AG08396 (cell line): ENCODE results near the gene YPEL3.
"Not testable (repeated sequence)": the region's sequence is repeated elsewhere in the genome, so short reads cannot be mapped to it uniquely, and the experiment has no call there.

ENCODE experiments used
- DNase-seq: peaks from one replicate; pipeline ENCODE4 v3.0.0; 2012; ENCODE audit warnings: low spot score, mixed read lengths

The YPEL3 gene

GRCh38 chr16:30096105-30096861, at the start of gene YPEL3:
Gene YPEL3 (minus strand): TSS chr16:30096213. CDS start chr16:30095482, 731 bp downstream.
- peak; percentile 99 for DNase-seq

GRCh38 chr16:30145657-30146056, 49.6 kb upstream of the YPEL3 start:
- DNase-seq: no peak

- DNase-seq: no peak
These were observed 48.9 kb upstream of the YPEL3 start for GRCh38 chr16:30144917-30145316.

- DNase-seq: no peak
These were observed 48.0 kb upstream of the YPEL3 start for GRCh38 chr16:30144017-30144416.

GRCh38 chr16:30143347-30143702, 47.3 kb upstream of the YPEL3 start:
- DNase-seq: no peak

- DNase-seq: no peak
These were observed 46.8 kb upstream of the YPEL3 start for GRCh38 chr16:30142672-30143346.

- DNase-seq: no peak
These were observed 45.7 kb upstream of the YPEL3 start for GRCh38 chr16:30141750-30142149.

- no peak for DNase-seq
These were observed 43.8 kb upstream of the YPEL3 start for GRCh38 chr16:30139583-30140481.

GRCh38 chr16:30137897-30138296, 41.9 kb upstream of the YPEL3 start:
- no peak for DNase-seq

GRCh38 chr16:30136971-30137605, 41.1 kb upstream of the YPEL3 start:
- DNase-seq: no peak

DNA sequence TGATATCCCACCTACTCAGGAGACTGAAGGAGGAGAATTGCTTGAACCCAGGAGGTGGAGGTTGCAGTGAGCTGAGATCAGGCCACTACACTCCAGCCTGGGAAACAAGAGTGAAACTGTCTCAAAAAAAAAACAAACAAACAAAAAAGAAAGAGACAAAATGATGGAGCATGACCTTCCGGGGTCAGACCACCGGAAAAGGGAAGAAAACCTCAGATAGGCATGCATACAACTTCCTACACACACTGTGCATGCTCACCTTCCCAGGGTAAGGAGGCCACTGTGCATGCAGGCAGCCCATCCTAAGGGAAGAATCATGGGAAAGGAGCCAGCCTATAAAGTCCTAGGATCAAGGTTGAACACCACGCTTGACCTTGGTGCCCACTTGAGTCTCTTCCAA, 36.6 kb upstream of the YPEL3 start:
- no peak for DNase-seq

DNA sequence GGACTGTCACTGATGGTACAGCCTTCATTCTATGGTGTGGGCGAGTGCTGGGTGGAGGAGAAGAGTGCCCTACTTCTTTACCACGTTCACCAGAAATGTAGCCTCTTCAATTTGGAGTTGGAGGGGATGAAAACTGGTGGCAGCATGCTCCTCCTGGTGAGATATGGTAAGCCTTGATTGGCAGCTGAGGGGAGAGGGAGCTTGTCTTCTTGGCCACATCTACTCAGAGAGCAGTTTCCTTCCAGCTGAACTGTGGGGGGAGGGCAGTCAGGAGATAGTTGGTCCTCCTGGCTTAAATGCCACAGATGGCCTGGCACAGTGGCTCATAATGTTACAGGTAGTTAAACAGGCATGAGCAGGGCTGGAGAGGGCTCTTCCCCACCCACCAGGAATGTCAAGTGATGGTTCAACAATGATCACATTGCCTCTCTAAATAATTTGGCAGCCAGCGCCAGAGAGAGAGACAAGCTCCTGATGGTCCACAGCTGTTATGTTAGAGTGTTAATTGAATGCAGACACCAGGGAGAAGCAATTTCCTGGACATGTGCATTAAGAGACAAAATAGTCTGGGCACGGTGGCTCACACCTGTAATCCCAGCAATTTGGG, 36.0 kb upstream of the YPEL3 start:
- no peak for DNase-seq

GRCh38 chr16:30127993-30128392, 32.0 kb upstream of the YPEL3 start:
- DNase-seq: no peak

GRCh38 chr16:30125690-30126089, 29.7 kb upstream of the YPEL3 start:
- not testable (repeated sequence) for DNase-seq

- DNase-seq: no peak
These were observed 29.0 kb upstream of the YPEL3 start for GRCh38 chr16:30124985-30125379.

GRCh38 chr16:30122604-30123160, 26.7 kb upstream of the YPEL3 start:
- DNase-seq: no peak

DNA sequence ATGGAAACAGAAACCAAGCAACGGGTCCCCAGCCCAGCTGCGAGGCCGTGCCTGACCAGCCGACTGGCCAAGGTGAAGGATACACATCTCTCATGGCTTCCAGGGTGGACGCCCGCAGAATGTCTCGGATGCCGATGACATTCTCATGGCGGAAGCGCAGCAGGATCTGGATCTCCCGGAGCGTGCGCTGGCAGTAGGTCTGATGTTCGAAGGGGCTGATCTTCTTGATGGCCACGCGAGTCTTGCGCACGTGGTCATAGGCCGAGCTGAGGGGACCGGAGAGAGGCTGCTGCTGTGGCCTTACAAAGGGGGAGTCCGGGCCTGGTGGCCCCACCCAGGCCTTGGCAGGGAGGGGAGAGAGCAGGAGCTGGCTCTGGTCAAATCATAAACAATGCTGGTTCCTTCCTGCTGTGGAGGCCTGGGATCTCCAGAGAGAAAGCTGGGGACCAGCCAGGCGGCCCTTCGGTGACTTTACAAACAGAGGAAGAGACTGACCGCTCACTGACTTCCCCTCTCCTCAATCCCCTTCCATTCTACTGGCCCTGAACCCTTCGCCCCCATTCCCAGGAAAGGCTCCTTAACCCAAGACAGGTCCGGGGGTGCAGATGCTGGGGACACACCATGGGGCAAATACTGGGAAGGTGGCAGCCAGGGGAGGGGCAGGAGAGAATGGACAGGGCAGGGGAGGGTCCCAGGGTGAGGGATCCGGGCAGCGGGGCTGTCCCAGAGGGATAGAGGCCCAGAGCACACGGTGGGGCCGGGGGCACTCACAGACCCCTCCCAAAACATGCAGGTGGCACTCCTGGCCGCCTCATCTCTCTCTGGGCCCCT, 25.9 kb upstream of the YPEL3 start:
- peak; percentile 70 for DNase-seq

DNA sequence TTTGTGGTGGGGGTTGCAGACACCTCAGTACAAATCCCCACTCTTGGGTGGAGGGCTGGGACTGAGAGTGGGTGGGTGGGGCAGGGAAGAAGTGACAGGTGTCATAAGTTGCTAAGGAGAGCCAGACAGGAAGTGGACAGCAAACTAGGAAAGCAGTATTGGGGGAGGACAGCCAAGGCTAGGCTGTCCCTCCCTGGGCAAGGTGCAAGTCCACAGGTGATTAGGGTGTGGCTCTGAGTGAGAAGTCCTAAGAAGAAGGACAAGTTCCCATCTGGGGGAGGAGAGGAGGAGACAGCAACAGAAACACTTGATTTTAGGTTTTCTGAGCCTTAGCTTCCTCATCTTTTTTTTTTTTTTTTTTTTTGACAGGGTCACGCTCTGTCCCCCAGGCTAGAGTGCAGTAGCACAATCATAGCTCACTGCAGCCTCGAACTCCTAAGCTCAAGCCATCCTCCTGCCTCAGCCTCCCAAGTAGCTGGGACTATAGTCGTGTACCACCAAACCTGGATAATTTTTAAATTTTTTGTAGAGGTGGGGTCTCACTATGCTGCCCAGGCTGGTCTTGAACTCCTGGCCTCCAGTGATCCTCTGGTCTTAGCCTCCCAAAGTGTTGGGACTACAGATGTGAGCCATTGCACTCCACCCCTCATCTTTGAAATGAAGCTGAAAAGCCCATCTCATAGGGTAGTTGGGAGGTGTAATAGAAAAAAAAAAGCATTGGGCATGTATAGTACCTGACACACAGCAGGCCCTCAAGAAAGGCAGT, 24.5 kb upstream of the YPEL3 start:
- no peak for DNase-seq

DNA sequence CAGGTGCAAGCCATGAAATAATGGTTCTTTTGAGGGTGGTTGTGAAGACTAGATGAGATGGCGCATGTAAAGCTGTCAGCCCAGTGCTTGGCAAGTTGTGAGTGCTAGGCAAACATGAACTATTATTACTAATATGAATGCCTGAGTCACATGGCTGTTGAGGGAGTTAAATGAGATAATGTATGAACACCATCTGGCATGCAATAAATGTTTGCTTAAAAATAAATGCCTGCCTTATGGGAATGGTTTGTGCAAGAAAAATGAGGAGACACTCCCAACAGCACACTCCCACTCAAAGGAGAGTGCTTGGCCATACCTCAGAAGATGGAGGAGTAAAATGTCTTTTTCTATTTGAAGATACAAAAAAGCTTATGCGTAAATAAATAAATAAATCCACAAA, 23.4 kb upstream of the YPEL3 start:
- DNase-seq: no peak

- DNase-seq: no peak
These were observed 21.8 kb upstream of the YPEL3 start for GRCh38 chr16:30117768-30118167.
